ENCODE results near the gene PDLIM7.
A peak's percentile ranks its signal among the peaks of the same experiment; 100 is the strongest.

PDLIM7 gene

DNA sequence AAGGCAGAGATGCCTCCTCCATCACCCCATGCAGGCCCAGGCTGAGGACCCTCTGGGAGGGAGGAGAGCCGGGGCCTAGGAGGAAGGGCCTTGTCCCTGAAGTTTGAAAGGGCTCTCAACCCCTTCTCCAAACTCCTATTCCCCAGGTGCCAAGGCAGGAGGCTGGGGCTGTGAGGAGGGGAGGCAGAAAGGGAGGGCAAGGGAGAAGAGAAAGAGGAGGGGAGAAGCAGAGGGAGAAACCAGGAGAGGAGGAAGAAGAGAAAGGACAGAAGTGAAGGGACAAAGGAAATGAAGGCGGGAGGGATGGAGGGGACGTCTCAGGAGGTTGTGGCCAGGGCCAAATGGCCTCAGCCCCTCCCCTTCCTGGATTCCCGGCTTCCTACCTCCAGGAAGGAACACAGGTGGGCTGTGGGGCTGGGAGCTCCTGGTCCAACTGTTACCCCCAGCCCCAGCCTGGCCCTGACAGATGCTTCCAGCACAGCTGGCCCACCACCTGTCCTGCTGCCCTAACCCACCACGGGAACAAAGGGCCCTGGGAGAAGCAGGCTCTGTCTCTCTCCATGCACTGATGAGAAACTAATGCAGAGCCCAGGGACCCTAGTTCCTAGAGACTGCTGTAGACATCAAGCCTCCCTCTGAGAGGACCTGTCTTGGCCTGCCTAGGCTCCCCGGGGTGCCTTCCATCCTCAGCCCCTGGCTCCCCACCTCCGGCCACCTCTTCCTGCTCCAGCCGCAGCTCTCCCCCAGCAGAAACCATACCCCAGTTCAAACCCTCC lies 27.5 kb downstream of the PDLIM7 start:
- Mint-ChIP-seq H3K27ac (peak overlapping the region; percentile 79 to 95 (median 87)), H3K27me3 (ENCODE audit: low read depth) (no peaks in the 10 kb centered on the region), H3K36me3 (ENCODE audit: low read depth) (peaks cover 56% of the 10 kb centered on the region), H3K4me3 (peak overlapping the region; percentile 85 to 89 (median 89)), H3K9me3 (peaks cover 3% of the 10 kb centered on the region), H3K4me1 (peaks cover 33% of the 10 kb centered on the region)
- TF ChIP-seq, protein P1, sequence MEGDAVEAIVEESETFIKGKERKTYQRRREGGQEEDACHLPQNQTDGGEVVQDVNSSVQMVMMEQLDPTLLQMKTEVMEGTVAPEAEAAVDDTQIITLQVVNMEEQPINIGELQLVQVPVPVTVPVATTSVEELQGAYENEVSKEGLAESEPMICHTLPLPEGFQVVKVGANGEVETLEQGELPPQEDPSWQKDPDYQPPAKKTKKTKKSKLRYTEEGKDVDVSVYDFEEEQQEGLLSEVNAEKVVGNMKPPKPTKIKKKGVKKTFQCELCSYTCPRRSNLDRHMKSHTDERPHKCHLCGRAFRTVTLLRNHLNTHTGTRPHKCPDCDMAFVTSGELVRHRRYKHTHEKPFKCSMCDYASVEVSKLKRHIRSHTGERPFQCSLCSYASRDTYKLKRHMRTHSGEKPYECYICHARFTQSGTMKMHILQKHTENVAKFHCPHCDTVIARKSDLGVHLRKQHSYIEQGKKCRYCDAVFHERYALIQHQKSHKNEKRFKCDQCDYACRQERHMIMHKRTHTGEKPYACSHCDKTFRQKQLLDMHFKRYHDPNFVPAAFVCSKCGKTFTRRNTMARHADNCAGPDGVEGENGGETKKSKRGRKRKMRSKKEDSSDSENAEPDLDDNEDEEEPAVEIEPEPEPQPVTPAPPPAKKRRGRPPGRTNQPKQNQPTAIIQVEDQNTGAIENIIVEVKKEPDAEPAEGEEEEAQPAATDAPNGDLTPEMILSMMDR (IDR thresholded peaks at IDR 0.05; ENCODE audit: unreplicated experiment in 3 of 3) = no peak

DNA sequence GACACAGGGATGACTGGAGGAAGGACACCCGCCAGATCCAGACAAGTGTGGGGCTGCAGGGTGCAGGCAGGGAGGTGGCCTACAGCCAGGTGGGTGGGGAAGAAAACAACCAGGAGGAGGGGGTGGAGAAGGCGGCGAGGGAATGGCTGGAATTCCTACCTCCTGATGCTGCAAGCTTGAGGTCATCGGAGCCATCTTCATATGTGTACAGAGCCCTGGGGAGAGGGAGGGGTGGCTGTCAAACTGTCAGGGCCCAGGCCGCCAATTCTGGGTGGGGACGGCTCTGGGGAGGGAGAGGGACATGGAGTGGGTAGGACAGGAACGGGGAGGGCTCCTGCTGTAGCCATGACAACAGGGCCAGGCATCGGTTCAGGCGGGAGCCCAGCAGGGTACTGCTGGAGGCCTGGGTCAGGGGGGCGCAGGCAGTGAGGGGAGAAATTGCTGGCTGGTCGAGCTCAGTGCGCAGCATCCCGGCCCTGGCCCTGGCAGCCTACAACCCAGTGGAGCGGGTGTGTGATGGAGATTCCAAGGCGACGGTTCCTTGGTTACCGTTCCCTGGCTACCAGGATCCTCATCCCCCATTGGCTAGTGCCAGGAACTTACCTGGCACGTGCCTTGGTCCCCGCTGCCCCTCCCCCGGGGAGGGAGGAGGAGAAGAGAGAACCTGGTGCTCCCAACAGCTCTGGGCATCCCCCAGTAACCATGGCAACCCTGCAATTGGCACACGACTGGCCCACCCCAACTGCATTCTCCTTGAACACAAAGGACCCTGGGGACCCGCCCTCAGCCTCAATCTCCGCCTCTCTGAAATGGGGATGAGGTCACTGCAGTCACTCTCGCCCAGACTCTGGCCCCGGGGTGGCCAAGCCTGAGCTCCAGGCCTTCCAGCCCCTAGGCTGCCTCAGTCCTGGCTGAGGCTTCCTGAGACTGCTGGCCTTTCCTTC lies 28.4 kb downstream of the PDLIM7 start:
- peaks cover 3% of the 10 kb centered on the region for H3K9me3 Mint-ChIP-seq

DNA sequence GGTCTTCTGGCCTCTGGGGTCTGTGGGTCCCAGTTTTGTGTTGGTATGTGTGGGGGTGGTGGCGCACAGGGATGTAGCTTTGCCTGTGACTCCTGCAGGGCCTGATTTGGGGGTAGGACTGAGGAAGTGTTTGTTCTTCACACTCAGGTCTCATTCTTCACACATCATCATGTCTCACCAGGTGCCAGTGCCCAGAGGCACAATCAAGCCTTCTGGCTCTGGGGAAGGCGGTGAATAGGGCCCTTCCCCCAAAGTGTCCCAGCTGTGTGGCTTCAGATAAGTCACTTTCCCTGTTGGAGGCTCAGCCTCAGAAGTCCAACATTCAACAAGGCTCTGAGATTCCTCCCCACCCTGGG lies 29.1 kb downstream of the PDLIM7 start:
- Mint-ChIP-seq H3K9me3 (peaks cover 3% of the 10 kb centered on the region), H3K27ac (peak overlapping the region in 1 of 3 experiments; percentile 44), H3K27me3 (ENCODE audit: low read depth) (no peaks in the 10 kb centered on the region), H3K36me3 (ENCODE audit: low read depth) (peaks cover 66% of the 10 kb centered on the region), H3K4me1 (peaks cover 21% of the 10 kb centered on the region), H3K4me3 (peak overlapping the region; percentile 21 to 46 (median 29))
- TF ChIP-seq, protein P1 (IDR thresholded peaks at IDR 0.05; ENCODE audit: unreplicated experiment in 3 of 3) = no peak

More for the DNA sequence above, 28.4 kb downstream of the PDLIM7 start:
- no peaks in the 10 kb centered on the region for H3K27me3 Mint-ChIP-seq (ENCODE audit: low read depth)
- H3K4me3 Mint-ChIP-seq = peak overlapping the region; percentile 21 to 53 (median 29)
- peaks cover 61% of the 10 kb centered on the region for H3K36me3 Mint-ChIP-seq (ENCODE audit: low read depth)
- peak overlapping the region in 2 of 3 experiments; percentile 17 to 62 for H3K27ac Mint-ChIP-seq
- TF ChIP-seq, protein P1 (IDR thresholded peaks at IDR 0.05; ENCODE audit: unreplicated experiment in 3 of 3) = no peak
- peaks cover 23% of the 10 kb centered on the region for H3K4me1 Mint-ChIP-seq

DNA sequence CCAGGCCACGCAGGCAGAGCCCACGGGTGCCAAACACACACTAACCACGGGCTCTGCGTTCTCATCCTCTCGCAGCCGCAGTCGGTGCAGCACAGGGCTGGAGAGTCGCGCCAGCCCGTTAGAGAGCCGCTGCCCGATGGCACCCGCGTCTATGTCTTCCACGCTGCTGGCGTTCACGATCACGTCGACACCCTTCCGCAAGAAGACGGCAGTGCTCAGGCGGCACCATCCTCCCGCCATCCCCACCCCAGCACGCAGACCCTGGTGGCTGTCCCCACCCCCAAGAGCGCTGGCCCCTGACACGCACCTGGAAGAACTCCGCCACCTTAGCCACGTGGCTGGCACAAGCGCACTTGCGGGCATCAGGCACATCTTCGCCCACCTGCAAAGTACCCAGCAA lies 30.0 kb downstream of the PDLIM7 start:
- Mint-ChIP-seq H3K27me3 (ENCODE audit: low read depth) (no peaks in the 10 kb centered on the region), H3K36me3 (ENCODE audit: low read depth) (peaks cover 75% of the 10 kb centered on the region), H3K27ac (no peak overlapping the region), H3K9me3 (peaks cover 3% of the 10 kb centered on the region), H3K4me1 (peaks cover 21% of the 10 kb centered on the region), H3K4me3 (peak overlapping the region in 1 of 3 experiments; percentile 34)
- TF ChIP-seq, protein P1 (IDR thresholded peaks at IDR 0.05; ENCODE audit: unreplicated experiment in 3 of 3) = no peak

DNA sequence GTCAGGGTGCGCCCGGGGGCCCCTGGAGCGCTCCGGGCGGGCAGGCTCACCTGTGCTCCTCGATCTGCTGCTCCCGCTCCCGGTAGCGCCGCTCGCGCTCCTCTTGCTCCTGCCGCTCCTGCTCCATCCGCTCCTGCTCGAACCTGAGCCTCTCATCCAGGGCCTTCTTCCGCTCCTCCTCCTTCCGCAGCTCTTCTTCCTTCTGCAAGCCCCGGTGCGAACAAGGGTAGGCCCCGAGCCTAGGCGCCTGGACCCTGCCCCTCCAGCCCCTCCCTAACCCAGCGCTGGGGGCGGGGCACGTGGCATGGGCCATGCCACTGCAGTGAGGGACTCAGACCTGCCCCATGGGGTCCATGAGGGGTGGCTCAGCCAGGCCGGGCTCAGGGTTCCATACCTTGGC lies 30.5 kb downstream of the PDLIM7 start:
- no peaks in the 10 kb centered on the region for H3K27me3 Mint-ChIP-seq (ENCODE audit: low read depth)

More for the DNA sequence above, 30.5 kb downstream of the PDLIM7 start:
- Mint-ChIP-seq H3K4me3 (no peak overlapping the region), H3K4me1 (peaks cover 21% of the 10 kb centered on the region), H3K9me3 (peaks cover 3% of the 10 kb centered on the region), H3K36me3 (ENCODE audit: low read depth) (peaks cover 79% of the 10 kb centered on the region), H3K27ac (no peak overlapping the region)
- TF ChIP-seq, protein P1 (IDR thresholded peaks at IDR 0.05; ENCODE audit: unreplicated experiment in 3 of 3) = no peak

All from nephron (organoid).